ENCODE measurements around the gene ACTN4.

Gene ACTN4

GRCh38 chr19:38698225-38699026 lies 51.0 kb downstream of the ACTN4 start:
- no peak for DNase-seq

- no peak for DNase-seq
Observed at GRCh38 chr19:38699027-38699346, 51.5 kb downstream of the ACTN4 start.

- DNase-seq: no peak
Observed at GRCh38 chr19:38699647-38700349, 52.3 kb downstream of the ACTN4 start.

- no peak for DNase-seq
Observed at GRCh38 chr19:38700350-38700901, 53.0 kb downstream of the ACTN4 start.

- DNase-seq: no peak
Observed at GRCh38 chr19:38700902-38701454, 53.5 kb downstream of the ACTN4 start.

GRCh38 chr19:38701455-38702063 lies 54.1 kb downstream of the ACTN4 start:
- no peak for DNase-seq

- DNase-seq: no peak
Observed at GRCh38 chr19:38702278-38702677, 54.8 kb downstream of the ACTN4 start.

- no peak for DNase-seq
Observed at GRCh38 chr19:38703509-38703908, 56.1 kb downstream of the ACTN4 start.

- DNase-seq: no peak
Observed at GRCh38 chr19:38704488-38705026, 57.1 kb downstream of the ACTN4 start.

- DNase-seq: no peak
Observed at GRCh38 chr19:38705197-38706019, 58.0 kb downstream of the ACTN4 start.

- no peak for DNase-seq
Observed at GRCh38 chr19:38706792-38707511, 59.5 kb downstream of the ACTN4 start.

GRCh38 chr19:38707512-38708114 lies 60.2 kb downstream of the ACTN4 start:
- DNase-seq: no peak

- no peak for DNase-seq
Observed at GRCh38 chr19:38708413-38709024, 61.1 kb downstream of the ACTN4 start.

- no peak for DNase-seq
Observed at GRCh38 chr19:38709119-38709518, 61.7 kb downstream of the ACTN4 start.

- no peak for DNase-seq
Observed at GRCh38 chr19:38709671-38710415, 62.4 kb downstream of the ACTN4 start.

- DNase-seq: no peak
Observed at GRCh38 chr19:38710416-38710702, 62.9 kb downstream of the ACTN4 start.

- DNase-seq: no peak
Observed at GRCh38 chr19:38710928-38711725, 63.7 kb downstream of the ACTN4 start.

GRCh38 chr19:38711726-38712153 lies 64.3 kb downstream of the ACTN4 start:
- no peak for DNase-seq

GRCh38 chr19:38712161-38712748 lies 64.8 kb downstream of the ACTN4 start:
- no peak for DNase-seq

Data from NCI-H82 (cell line).